Erythroblast (primary cell): ENCODE measurements around the gene MAGOHB.

Experiments
- DNase-seq, 2 experiments: peaks; one replicate each; lab custom pipeline; 2025; lab: John Stamatoyannopoulos, UW
- GATA1 ChIP-seq: IDR thresholded peaks from 2 replicates; pipeline ENCODE4 v1.6.1; 2011; ENCODE audit warnings: low read depth, mild to moderate bottlenecking, control low read depth, low read length, moderate library complexity
- POLR2A ChIP-seq: IDR thresholded peaks from 2 replicates; pipeline ENCODE4 v1.6.1; 2011; ENCODE audit warnings: mild to moderate bottlenecking, low read length

Gene MAGOHB

GRCh38 chr12:10554756-10555481 is 58.5 kb downstream of the MAGOHB start:
- no peak for TF ChIP-seq POLR2A
- no peak for TF ChIP-seq GATA1
- no peak for DNase-seq

GRCh38 chr12:10554228-10554755 is 59.1 kb downstream of the MAGOHB start:
- no peak for DNase-seq
- TF ChIP-seq GATA1: no peak
- no peak for TF ChIP-seq POLR2A
